PC-9 (cell line): ENCODE data around the gene NAT10. TPM values are rescaled to one million over a fixed set of nuclear protein-coding genes. Genes with fewer than 3 reads are reported as not detected.

Experiments
- BruUV-seq: library from RNA; stranded (reverse); fragments of 400-500 nt; replicated peaks from 2 replicates; lab custom pipeline; 2021; lab: Mats Ljungman, UMichigan
- CTCF ChIA-PET: fragments of 300-600 bp; sonication (Branson Sonifier 250); formaldehyde crosslinking; loops from one replicate; lab custom pipeline; 2022; ENCODE audit warnings: antibody characterized with exemption; lab: Charles Lee
- POLR2A ChIA-PET: fragments of 300-600 bp; sonication (Branson Sonifier 250); formaldehyde crosslinking; loops from one replicate; lab custom pipeline; 2022; ENCODE audit warnings: antibody characterized with exemption; ENCODE audit not compliant: unreplicated experiment; lab: Charles Lee
- DNase-seq, 2 experiments: peaks; one replicate each; pipeline versions ENCODE4 v3.0.0 to v3.0.0-alpha.2; 2015 to 2022; ENCODE audit warnings: mixed read lengths in 1 of 2
- H2AFZ ChIP-seq: fragments of 200-600 bp; sonication (generic); 2 replicates; pipeline ENCODE4 v1.8.1; 2017; ENCODE audit warnings: antibody characterized with exemption
- H3F3A ChIP-seq: fragments of 200-600 bp; sonication (generic); 2 replicates; pipeline ENCODE4 v1.8.1; 2017; ENCODE audit warnings: antibody characterized with exemption, mild to moderate bottlenecking, low read depth; ENCODE audit not compliant: insufficient read depth
- H3K27ac ChIP-seq: fragments of 200-600 bp; sonication (generic); 2 replicates; pipeline ENCODE4 v1.6.1; 2016; ENCODE audit warnings: mixed run types
- H3K27me3 ChIP-seq: fragments of 200-600 bp; sonication (generic); 2 replicates; pipeline ENCODE4 v1.6.1; 2016; ENCODE audit warnings: low read depth, mixed run types; ENCODE audit not compliant: insufficient read depth
- H3K36me3 ChIP-seq: fragments of 200-600 bp; sonication (generic); 2 replicates; pipeline ENCODE4 v1.6.1; 2016; ENCODE audit warnings: low read depth, mixed run types
- H3K4me1 ChIP-seq: fragments of 200-600 bp; sonication (generic); replicated peaks from 2 replicates; pipeline ENCODE4 v1.6.1; 2016; ENCODE audit warnings: mixed run types; ENCODE audit not compliant: insufficient read depth
- H3K4me2 ChIP-seq: fragments of 200-600 bp; sonication (generic); 2 replicates; pipeline ENCODE4 v1.6.1; 2017; ENCODE audit warnings: mixed run types
- H3K4me3 ChIP-seq: fragments of 200-600 bp; sonication (generic); 2 replicates; pipeline ENCODE4 v1.6.1; 2016; ENCODE audit warnings: mixed run types
- H3K79me2 ChIP-seq: fragments of 200-600 bp; sonication (generic); 2 replicates; pipeline ENCODE4 v1.6.1; 2017; ENCODE audit warnings: low read depth, mixed run types
- H3K9me2 ChIP-seq: fragments of 200-600 bp; sonication (generic); 2 replicates; pipeline ENCODE4 v1.8.1; 2017; ENCODE audit warnings: mild to moderate bottlenecking; ENCODE audit not compliant: insufficient read depth
- H3K9me3 ChIP-seq: fragments of 200-600 bp; sonication (generic); 2 replicates; pipeline ENCODE4 v1.8.1; 2016; ENCODE audit warnings: low read depth; ENCODE audit not compliant: insufficient read depth
- H4K20me1 ChIP-seq: fragments of 200-600 bp; sonication (generic); 2 replicates; pipeline ENCODE4 v1.8.1; 2017; ENCODE audit not compliant: insufficient read depth
- EZH2 ChIP-seq: fragments of 200-600 bp; sonication (generic); IDR thresholded peaks from 2 replicates; pipeline ENCODE4 v1.8.0; 2017; ENCODE audit warnings: antibody characterized with exemption, low read depth
- intact Hi-C: fragments of 100-400 bp; cut with micrococcal nuclease; formaldehyde crosslinking; loops from one replicate; pipeline ENCODE4 v1.10.0; 2022; ENCODE audit not compliant: unreplicated experiment
- total RNA-seq: library from RNA; stranded (reverse); gene quantifications from 2 replicates; pipeline ENCODE4 v1.2.3, GENCODE V29; 2021
- TF ChIP-seq, protein P1 (sequence below): fragments of 200-600 bp; sonication (generic); conservative IDR thresholded peaks from 2 replicates; pipeline ENCODE4 v1.6.1; 2017; ENCODE audit warnings: mixed run types, antibody characterized with exemption, mild to moderate bottlenecking, moderate library complexity

The NAT10 gene
- total RNA-seq, 1 experiment from 2014 or later, result 62.3 TPM

DNA sequence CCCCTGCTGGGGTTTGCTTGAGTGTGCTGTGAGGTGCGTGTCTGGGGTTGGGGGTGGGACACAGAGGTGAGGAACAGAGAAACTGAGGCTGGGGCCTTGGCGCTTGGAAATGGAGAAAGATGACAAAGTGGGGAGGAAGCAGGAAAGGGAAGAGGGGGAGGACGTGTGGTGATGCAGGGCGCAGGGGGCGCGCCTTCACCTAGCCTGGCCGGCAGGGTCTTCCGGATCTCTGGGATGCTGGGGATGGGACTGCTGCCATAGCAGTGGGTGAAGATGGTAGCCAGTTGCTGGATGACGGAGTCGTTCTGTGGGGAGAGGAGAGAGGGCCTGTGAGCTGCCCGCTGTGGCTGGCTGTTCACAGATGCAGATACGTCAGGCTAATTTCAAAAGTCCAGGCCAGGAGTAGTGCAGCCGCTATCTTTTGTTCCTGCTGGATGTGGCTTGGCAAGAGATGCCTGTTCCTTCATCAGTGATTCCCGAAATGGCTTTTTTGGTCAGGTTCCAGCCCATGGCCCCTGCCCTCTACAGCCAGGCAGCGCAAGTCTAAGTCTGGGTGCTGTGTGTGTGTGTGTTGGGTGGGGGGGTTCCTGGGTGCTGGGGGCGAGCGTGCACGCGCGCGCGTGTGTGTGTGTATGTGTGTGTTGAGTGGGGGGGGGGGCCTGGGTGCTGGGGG lies 54.8 kb downstream of the NAT10 start:
- Histone ChIP-seq H3K79me2 (no peaks in the 10 kb centered on the region), H3K36me3 (0 out of 2 replicates have a peak, but pooled peaks cover 4% of the 10 kb centered on the region), H3K4me3 (no peak overlapping the region), H3K4me2 (no peak overlapping the region), H4K20me1 (peaks cover 12% of the 10 kb centered on the region; the same call in 1 of the 2 replicates), H3F3A (peaks cover 5% of the 10 kb centered on the region; the same call in 1 of the 2 replicates), H3K27ac (no peak overlapping the region), H2AFZ (no peak overlapping the region), H3K9me2 (no peaks in the 10 kb centered on the region), H3K9me3 (no peaks in the 10 kb centered on the region), H3K27me3 (no peaks in the 10 kb centered on the region), H3K4me1 (no peaks in the 10 kb centered on the region)
- intact Hi-C loops, result loop anchor here (10.0 kb wide), 1 partner anchor 735 kb away; no protein-coding TSS in a partner anchor
- ChIA-PET CTCF (interaction anchor here (0.6 kb wide), 1 partner anchor 25 kb away, joined by 3 read pairs; no protein-coding TSS in a partner anchor), POLR2A (interaction anchor here (0.6 kb wide), 1 partner anchor 295 kb away, joined by 31 read pairs; no protein-coding TSS in a partner anchor)
- TF ChIP-seq, protein P1, sequence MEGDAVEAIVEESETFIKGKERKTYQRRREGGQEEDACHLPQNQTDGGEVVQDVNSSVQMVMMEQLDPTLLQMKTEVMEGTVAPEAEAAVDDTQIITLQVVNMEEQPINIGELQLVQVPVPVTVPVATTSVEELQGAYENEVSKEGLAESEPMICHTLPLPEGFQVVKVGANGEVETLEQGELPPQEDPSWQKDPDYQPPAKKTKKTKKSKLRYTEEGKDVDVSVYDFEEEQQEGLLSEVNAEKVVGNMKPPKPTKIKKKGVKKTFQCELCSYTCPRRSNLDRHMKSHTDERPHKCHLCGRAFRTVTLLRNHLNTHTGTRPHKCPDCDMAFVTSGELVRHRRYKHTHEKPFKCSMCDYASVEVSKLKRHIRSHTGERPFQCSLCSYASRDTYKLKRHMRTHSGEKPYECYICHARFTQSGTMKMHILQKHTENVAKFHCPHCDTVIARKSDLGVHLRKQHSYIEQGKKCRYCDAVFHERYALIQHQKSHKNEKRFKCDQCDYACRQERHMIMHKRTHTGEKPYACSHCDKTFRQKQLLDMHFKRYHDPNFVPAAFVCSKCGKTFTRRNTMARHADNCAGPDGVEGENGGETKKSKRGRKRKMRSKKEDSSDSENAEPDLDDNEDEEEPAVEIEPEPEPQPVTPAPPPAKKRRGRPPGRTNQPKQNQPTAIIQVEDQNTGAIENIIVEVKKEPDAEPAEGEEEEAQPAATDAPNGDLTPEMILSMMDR, result no peak
- no peak for TF ChIP-seq EZH2
- no TSS peak for BruUV-seq
- DNase-seq, result no peak

DNA sequence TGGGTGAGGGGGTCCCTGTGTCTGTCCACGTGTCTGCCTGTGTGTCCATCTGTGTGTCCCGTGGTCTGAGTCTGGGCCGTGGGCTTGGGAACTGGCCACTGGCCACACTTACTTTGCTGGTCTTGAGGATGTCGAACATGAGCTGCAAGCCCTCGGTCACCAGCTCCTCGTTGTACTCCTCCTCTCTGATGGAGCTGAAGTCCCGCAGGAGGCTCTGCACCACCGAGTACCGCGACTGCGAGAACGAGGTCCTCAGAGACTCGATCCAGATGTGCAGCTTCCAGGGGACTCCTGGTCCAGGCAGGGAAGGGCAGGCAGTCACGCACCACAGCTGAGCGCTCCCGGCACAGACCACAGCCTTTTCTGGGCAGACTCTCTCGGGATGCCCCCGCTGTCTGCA lies 55.4 kb downstream of the NAT10 start:
- H4K20me1 ChIP-seq, result peaks cover 12% of the 10 kb centered on the region; the same call in 1 of the 2 replicates
- no peak overlapping the region for H3K4me2 ChIP-seq
- no peak for DNase-seq
- H3K4me3 ChIP-seq, result no peak overlapping the region
- H3K4me1 ChIP-seq, result peaks cover 6% of the 10 kb centered on the region
- no peak for TF ChIP-seq EZH2
- TF ChIP-seq, protein P1, result no peak
- H3K27me3 ChIP-seq, result no peaks in the 10 kb centered on the region
- no TSS peak for BruUV-seq
- ChIA-PET POLR2A (no interaction called here), CTCF (interaction anchor here (0.6 kb wide), 1 partner anchor 25 kb away, joined by 3 read pairs; no protein-coding TSS in a partner anchor)
- H2AFZ ChIP-seq, result no peak overlapping the region
- H3K9me3 ChIP-seq, result no peaks in the 10 kb centered on the region
- H3K36me3 ChIP-seq, result 0 out of 2 replicates have a peak, but pooled peaks cover 4% of the 10 kb centered on the region
- H3K79me2 ChIP-seq, result no peaks in the 10 kb centered on the region
- no peak overlapping the region for H3K27ac ChIP-seq
- H3K9me2 ChIP-seq, result no peaks in the 10 kb centered on the region
- H3F3A ChIP-seq, result peaks cover 8% of the 10 kb centered on the region; the same call in 1 of the 2 replicates
- intact Hi-C loops, result loop anchor here (10.0 kb wide), 1 partner anchor 734 kb away; no protein-coding TSS in a partner anchor

- CTCF ChIA-PET, result interaction anchor here (0.6 kb wide), 1 partner anchor 13 kb away, joined by 7 read pairs; no protein-coding TSS in a partner anchor
- H3K9me3 ChIP-seq, result no peaks in the 10 kb centered on the region
- H3K27me3 ChIP-seq, result no peaks in the 10 kb centered on the region
- intact Hi-C loops, result loop anchor here (10.0 kb wide), 1 partner anchor 733 kb away; no protein-coding TSS in a partner anchor
- H3K4me3 ChIP-seq, result no peak overlapping the region
- H3F3A ChIP-seq, result peaks cover 14% of the 10 kb centered on the region; the same call in 1 of the 2 replicates
- no peak overlapping the region for H3K4me2 ChIP-seq
- H3K79me2 ChIP-seq, result no peaks in the 10 kb centered on the region
- DNase-seq, result no peak
- peaks cover 12% of the 10 kb centered on the region; the same call in 1 of the 2 replicates for H4K20me1 ChIP-seq
- POLR2A ChIA-PET, result no interaction called here
- H3K27ac ChIP-seq, result no peak overlapping the region
- no peaks in the 10 kb centered on the region for H3K9me2 ChIP-seq
- no TSS peak for BruUV-seq
- TF ChIP-seq, protein P1, result no peak
- no peak for TF ChIP-seq EZH2
- no peak overlapping the region for H2AFZ ChIP-seq
- 0 out of 2 replicates have a peak, but pooled peaks cover 4% of the 10 kb centered on the region for H3K36me3 ChIP-seq
- H3K4me1 ChIP-seq, result peaks cover 11% of the 10 kb centered on the region
Observed at GRCh38 chr11:34161361-34161760, 55.9 kb downstream of the NAT10 start.
